Dedifferentiated amniotic fluid mesenchymal stem cell (primary cell): ENCODE data around the gene TXNL4B.
"Not testable (repeated sequence)": the region's sequence is repeated elsewhere in the genome, so short reads cannot be mapped to it uniquely, and the experiment has no call there.

Source experiments
- DNase-seq: peaks from one replicate; pipeline ENCODE4 v3.0.0-alpha.2; 2016; ENCODE audit errors: extremely low spot score

TXNL4B gene

GRCh38 chr16:72112452-72112792, 19.0 kb upstream of the TXNL4B start:
- no peak for DNase-seq

GRCh38 chr16:72111657-72112451, 18.4 kb upstream of the TXNL4B start:
- DNase-seq = no peak

GRCh38 chr16:72110662-72111615, 17.5 kb upstream of the TXNL4B start:
- DNase-seq = no peak

GRCh38 chr16:72109966-72110530, 16.6 kb upstream of the TXNL4B start:
- no peak for DNase-seq

GRCh38 chr16:72109300-72109699, 15.9 kb upstream of the TXNL4B start:
- no peak for DNase-seq

- DNase-seq = no peak
Observed at GRCh38 chr16:72108353-72109102, 15.1 kb upstream of the TXNL4B start.

GRCh38 chr16:72107371-72107770, 14.0 kb upstream of the TXNL4B start:
- no peak for DNase-seq

GRCh38 chr16:72105978-72106377, 12.6 kb upstream of the TXNL4B start:
- DNase-seq = no peak

- no peak for DNase-seq
Observed at GRCh38 chr16:72104905-72105304, 11.5 kb upstream of the TXNL4B start.

- no peak for DNase-seq
Observed at GRCh38 chr16:72101195-72101594, 7.8 kb upstream of the TXNL4B start.

- no peak for DNase-seq
Observed at GRCh38 chr16:72099377-72099818, 6.0 kb upstream of the TXNL4B start.

GRCh38 chr16:72098936-72099335, 5.5 kb upstream of the TXNL4B start:
- DNase-seq = no peak

- DNase-seq = no peak
Observed at GRCh38 chr16:72094266-72094610, 818 bp upstream of the TXNL4B start.

GRCh38 chr16:72092832-72093447, 480 bp downstream of the TXNL4B start:
- peak; percentile 56 for DNase-seq

- DNase-seq = no peak
Observed at GRCh38 chr16:72091217-72091616, 2.2 kb downstream of the TXNL4B start.

GRCh38 chr16:72085002-72085401, 8.4 kb downstream of the TXNL4B start:
- DNase-seq = no peak

- no peak for DNase-seq
Observed at GRCh38 chr16:72084445-72084844, 9.0 kb downstream of the TXNL4B start.

- DNase-seq = no peak
Observed at GRCh38 chr16:72083778-72084404, 9.5 kb downstream of the TXNL4B start.

- DNase-seq = not testable (repeated sequence)
Observed at GRCh38 chr16:72076991-72077706, 16.3 kb downstream of the TXNL4B start.

- DNase-seq = not testable (repeated sequence)
Observed at GRCh38 chr16:72075067-72075466, 18.4 kb downstream of the TXNL4B start.
